ENCODE data around the gene C2CD5. TPM values are rescaled to one million over a fixed set of nuclear protein-coding genes. Genes with fewer than 3 reads are reported as not detected.

The C2CD5 gene
- total RNA-seq, 1 experiment from 2014 or later: 28.8 TPM

GRCh38 chr12:22545255-22545654 is 913 bp upstream of the C2CD5 start:
- H3K9me3 Mint-ChIP-seq (ENCODE audit: low read depth, unreplicated experiment): peaks cover 8% of the 10 kb centered on the region
- CTCF ChIA-PET: interaction anchor here (1.2 to 1.7 kb wide), 4 partner anchors 16 to 85 kb away, joined by 5 to 8 read pairs (median 6); partner anchors contain the start of gene ETNK1
- H3K4me3 Mint-ChIP-seq (ENCODE audit: low read depth, unreplicated experiment): peak overlapping the region; percentile 93
- peaks cover 31% of the 10 kb centered on the region for H3K4me1 Mint-ChIP-seq (ENCODE audit: low read depth, unreplicated experiment)
- DNase-seq: no peak
- H3K27me3 Mint-ChIP-seq (ENCODE audit: unreplicated experiment): no peaks in the 10 kb centered on the region
- intact Hi-C loops (cut with micrococcal nuclease; ENCODE audit: unreplicated experiment): no loop called here
- no peak overlapping the region for H3K27ac Mint-ChIP-seq (ENCODE audit: unreplicated experiment)
- no TSS peak for BruUV-seq (replicated peaks)
- no peak for TF ChIP-seq CTCF (IDR thresholded peaks at IDR 0.05; ENCODE audit: unreplicated experiment)
- H3K36me3 Mint-ChIP-seq (ENCODE audit: insufficient read depth, unreplicated experiment): peaks cover 24% of the 10 kb centered on the region

GRCh38 chr12:22543246-22544037 is 900 bp downstream of the C2CD5 start:
- intact Hi-C loops (cut with micrococcal nuclease; ENCODE audit: unreplicated experiment): loop anchor here (1.0 to 5.0 kb wide), 2 partner anchors 39 to 86 kb away; no protein-coding TSS in a partner anchor
- DNase-seq: peak; percentile 60
- BruUV-seq (replicated peaks): no TSS peak
- peaks cover 40% of the 10 kb centered on the region for H3K4me1 Mint-ChIP-seq (ENCODE audit: low read depth, unreplicated experiment)
- peaks cover 24% of the 10 kb centered on the region for H3K36me3 Mint-ChIP-seq (ENCODE audit: insufficient read depth, unreplicated experiment)
- H3K9me3 Mint-ChIP-seq (ENCODE audit: low read depth, unreplicated experiment): peaks cover 7% of the 10 kb centered on the region
- H3K27me3 Mint-ChIP-seq (ENCODE audit: unreplicated experiment): no peaks in the 10 kb centered on the region
- peak overlapping the region; percentile 95 for H3K27ac Mint-ChIP-seq (ENCODE audit: unreplicated experiment)
- CTCF ChIA-PET: interaction anchor here (1.7 kb wide), 1 partner anchor 14 kb away, joined by 5 read pairs; no protein-coding TSS in a partner anchor
- H3K4me3 Mint-ChIP-seq (ENCODE audit: low read depth, unreplicated experiment): peak overlapping the region; percentile 93
- no peak for TF ChIP-seq CTCF (IDR thresholded peaks at IDR 0.05; ENCODE audit: unreplicated experiment)

- CTCF ChIA-PET: interaction anchor here (1.0 kb wide), 1 partner anchor 89 kb away, joined by 5 read pairs; no protein-coding TSS in a partner anchor
- no peaks in the 10 kb centered on the region for H3K9me3 Mint-ChIP-seq (ENCODE audit: low read depth, unreplicated experiment)
- no TSS peak for BruUV-seq (replicated peaks)
- H3K4me1 Mint-ChIP-seq (ENCODE audit: low read depth, unreplicated experiment): peaks cover 40% of the 10 kb centered on the region
- peak overlapping the region; percentile 7 for H3K4me3 Mint-ChIP-seq (ENCODE audit: low read depth, unreplicated experiment)
- no peak for DNase-seq
- peak overlapping the region; percentile 95 for H3K27ac Mint-ChIP-seq (ENCODE audit: unreplicated experiment)
- H3K36me3 Mint-ChIP-seq (ENCODE audit: insufficient read depth, unreplicated experiment): peaks cover 24% of the 10 kb centered on the region
- intact Hi-C loops (cut with micrococcal nuclease; ENCODE audit: unreplicated experiment): loop anchor here (5.0 kb wide), 1 partner anchor 41 kb away; no protein-coding TSS in a partner anchor
- TF ChIP-seq CTCF (IDR thresholded peaks at IDR 0.05; ENCODE audit: unreplicated experiment): no peak
- H3K27me3 Mint-ChIP-seq (ENCODE audit: unreplicated experiment): no peaks in the 10 kb centered on the region
These were observed 2.7 kb downstream of the C2CD5 start for GRCh38 chr12:22541496-22542155.

- Mint-ChIP-seq H3K27ac (ENCODE audit: unreplicated experiment) (no peak overlapping the region), H3K4me3 (ENCODE audit: low read depth, unreplicated experiment) (no peak overlapping the region), H3K4me1 (ENCODE audit: low read depth, unreplicated experiment) (peaks cover 33% of the 10 kb centered on the region), H3K9me3 (ENCODE audit: low read depth, unreplicated experiment) (no peaks in the 10 kb centered on the region), H3K36me3 (ENCODE audit: insufficient read depth, unreplicated experiment) (peaks cover 14% of the 10 kb centered on the region), H3K27me3 (ENCODE audit: unreplicated experiment) (no peaks in the 10 kb centered on the region)
- BruUV-seq (replicated peaks): no TSS peak
- DNase-seq: no peak
- TF ChIP-seq CTCF (IDR thresholded peaks at IDR 0.05; ENCODE audit: unreplicated experiment): no peak
- CTCF ChIA-PET: no interaction called here
- intact Hi-C loops (cut with micrococcal nuclease; ENCODE audit: unreplicated experiment): no loop called here
These were observed 5.3 kb downstream of the C2CD5 start for GRCh38 chr12:22539055-22539454.

All from Calu3 (cell line).